ENCODE results near the gene TPCN1. TPM values are rescaled to one million over a fixed set of nuclear protein-coding genes. Genes with fewer than 3 reads are reported as not detected.

The TPCN1 gene
- total RNA-seq, 1 experiment from 2014 or later, result 29.7 TPM

DNA sequence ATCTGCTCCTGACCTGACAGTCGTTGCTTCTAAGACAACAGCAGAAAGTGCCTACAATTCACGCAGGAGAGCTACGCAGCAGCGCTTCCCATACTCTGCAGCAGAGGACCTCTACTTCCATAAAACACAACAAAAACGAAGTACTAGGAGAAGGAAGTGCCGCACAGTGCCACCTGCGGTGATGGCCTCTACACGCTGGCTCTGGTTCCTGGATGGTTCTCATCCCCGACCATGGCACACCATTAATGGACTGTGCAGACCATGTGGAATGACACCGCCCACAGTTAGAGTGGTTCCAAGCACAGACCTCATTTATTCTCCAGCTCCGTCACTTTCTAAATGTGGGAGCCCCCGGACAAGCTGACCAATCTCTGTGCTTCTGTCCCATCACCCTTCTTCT, 28.3 kb downstream of the TPCN1 start:
- peaks cover 20 to 22% of the 10 kb centered on the region in 2 experiments for H3K4me1 ChIP-seq (ENCODE audit: control insufficient read depth in 1 of 2, insufficient read depth in 2 of 2, low read length in 2 of 2)
- H3K9ac ChIP-seq (ENCODE audit: low read length), result no peak overlapping the region
- RAD21 ChIA-PET (ENCODE audit: low non-redundant PET in 1 of 2, low total read pairs in 2 of 2, uncharacterized antibody in 2 of 2, unreplicated experiment in 2 of 2), result no interaction called here
- CTCF ChIA-PET, result no interaction called here
- no peak for ATAC-seq
- no peaks in the 10 kb centered on the region for H4K20me1 ChIP-seq (ENCODE audit: insufficient read depth)
- TF ChIP-seq ZFX (IDR thresholded peaks at IDR 0.05), result no peak
- no peak for TF ChIP-seq EZH2 (IDR thresholded peaks at IDR 0.05)
- TF ChIP-seq, protein P1, sequence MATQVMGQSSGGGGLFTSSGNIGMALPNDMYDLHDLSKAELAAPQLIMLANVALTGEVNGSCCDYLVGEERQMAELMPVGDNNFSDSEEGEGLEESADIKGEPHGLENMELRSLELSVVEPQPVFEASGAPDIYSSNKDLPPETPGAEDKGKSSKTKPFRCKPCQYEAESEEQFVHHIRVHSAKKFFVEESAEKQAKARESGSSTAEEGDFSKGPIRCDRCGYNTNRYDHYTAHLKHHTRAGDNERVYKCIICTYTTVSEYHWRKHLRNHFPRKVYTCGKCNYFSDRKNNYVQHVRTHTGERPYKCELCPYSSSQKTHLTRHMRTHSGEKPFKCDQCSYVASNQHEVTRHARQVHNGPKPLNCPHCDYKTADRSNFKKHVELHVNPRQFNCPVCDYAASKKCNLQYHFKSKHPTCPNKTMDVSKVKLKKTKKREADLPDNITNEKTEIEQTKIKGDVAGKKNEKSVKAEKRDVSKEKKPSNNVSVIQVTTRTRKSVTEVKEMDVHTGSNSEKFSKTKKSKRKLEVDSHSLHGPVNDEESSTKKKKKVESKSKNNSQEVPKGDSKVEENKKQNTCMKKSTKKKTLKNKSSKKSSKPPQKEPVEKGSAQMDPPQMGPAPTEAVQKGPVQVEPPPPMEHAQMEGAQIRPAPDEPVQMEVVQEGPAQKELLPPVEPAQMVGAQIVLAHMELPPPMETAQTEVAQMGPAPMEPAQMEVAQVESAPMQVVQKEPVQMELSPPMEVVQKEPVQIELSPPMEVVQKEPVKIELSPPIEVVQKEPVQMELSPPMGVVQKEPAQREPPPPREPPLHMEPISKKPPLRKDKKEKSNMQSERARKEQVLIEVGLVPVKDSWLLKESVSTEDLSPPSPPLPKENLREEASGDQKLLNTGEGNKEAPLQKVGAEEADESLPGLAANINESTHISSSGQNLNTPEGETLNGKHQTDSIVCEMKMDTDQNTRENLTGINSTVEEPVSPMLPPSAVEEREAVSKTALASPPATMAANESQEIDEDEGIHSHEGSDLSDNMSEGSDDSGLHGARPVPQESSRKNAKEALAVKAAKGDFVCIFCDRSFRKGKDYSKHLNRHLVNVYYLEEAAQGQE (IDR thresholded peaks at IDR 0.05; ENCODE audit: low read depth), result no peak
- no peak for TF ChIP-seq TCF7L2 (IDR thresholded peaks at IDR 0.05; ENCODE audit: borderline replicate concordance, extremely low read depth, insufficient read depth, insufficient read length)
- no peak for TF ChIP-seq JUND (IDR thresholded peaks at IDR 0.05)
- no peak for TF ChIP-seq SRF (IDR thresholded peaks at IDR 0.05; ENCODE audit: low read depth)
- TF ChIP-seq YY1 (IDR thresholded peaks at IDR 0.05; ENCODE audit: extremely low read depth, insufficient replicate concordance, low read depth, low read length), result no peak
- no peak for TF ChIP-seq POLR2AphosphoS5 (IDR thresholded peaks at IDR 0.05; ENCODE audit: low read depth, low read length)
- no peak for TF ChIP-seq SIN3A (IDR thresholded peaks at IDR 0.05; ENCODE audit: low read depth)
- no peak for TF ChIP-seq EZH2phosphoT487 (IDR thresholded peaks at IDR 0.05; ENCODE audit: borderline replicate concordance)
- no peak for TF ChIP-seq CEBPB (IDR thresholded peaks at IDR 0.05; ENCODE audit: low read depth)
- no peak for TF ChIP-seq EGR1 (IDR thresholded peaks at IDR 0.05; ENCODE audit: low read depth)
- TF ChIP-seq ELF1 (IDR thresholded peaks at IDR 0.05; ENCODE audit: borderline replicate concordance, low read depth), result no peak
- no peak for TF ChIP-seq FOSL1 (IDR thresholded peaks at IDR 0.05; ENCODE audit: low read depth)
- no peak for TF ChIP-seq SP1 (IDR thresholded peaks at IDR 0.05; ENCODE audit: low read depth)
- TF ChIP-seq CBX3 (IDR thresholded peaks at IDR 0.05; ENCODE audit: low read depth), result no peak
- TF ChIP-seq, protein P2, sequence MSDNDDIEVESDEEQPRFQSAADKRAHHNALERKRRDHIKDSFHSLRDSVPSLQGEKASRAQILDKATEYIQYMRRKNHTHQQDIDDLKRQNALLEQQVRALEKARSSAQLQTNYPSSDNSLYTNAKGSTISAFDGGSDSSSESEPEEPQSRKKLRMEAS (IDR thresholded peaks at IDR 0.05), result no peak
- TF ChIP-seq, protein P3, sequence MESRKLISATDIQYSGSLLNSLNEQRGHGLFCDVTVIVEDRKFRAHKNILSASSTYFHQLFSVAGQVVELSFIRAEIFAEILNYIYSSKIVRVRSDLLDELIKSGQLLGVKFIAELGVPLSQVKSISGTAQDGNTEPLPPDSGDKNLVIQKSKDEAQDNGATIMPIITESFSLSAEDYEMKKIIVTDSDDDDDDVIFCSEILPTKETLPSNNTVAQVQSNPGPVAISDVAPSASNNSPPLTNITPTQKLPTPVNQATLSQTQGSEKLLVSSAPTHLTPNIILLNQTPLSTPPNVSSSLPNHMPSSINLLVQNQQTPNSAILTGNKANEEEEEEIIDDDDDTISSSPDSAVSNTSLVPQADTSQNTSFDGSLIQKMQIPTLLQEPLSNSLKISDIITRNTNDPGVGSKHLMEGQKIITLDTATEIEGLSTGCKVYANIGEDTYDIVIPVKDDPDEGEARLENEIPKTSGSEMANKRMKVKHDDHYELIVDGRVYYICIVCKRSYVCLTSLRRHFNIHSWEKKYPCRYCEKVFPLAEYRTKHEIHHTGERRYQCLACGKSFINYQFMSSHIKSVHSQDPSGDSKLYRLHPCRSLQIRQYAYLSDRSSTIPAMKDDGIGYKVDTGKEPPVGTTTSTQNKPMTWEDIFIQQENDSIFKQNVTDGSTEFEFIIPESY (IDR thresholded peaks at IDR 0.05; ENCODE audit: extremely low read depth, insufficient replicate concordance, low read length), result no peak
- TF ChIP-seq ZNF274 (IDR thresholded peaks at IDR 0.05; ENCODE audit: low read depth, low read length), result no peak
- TF ChIP-seq, protein P4, sequence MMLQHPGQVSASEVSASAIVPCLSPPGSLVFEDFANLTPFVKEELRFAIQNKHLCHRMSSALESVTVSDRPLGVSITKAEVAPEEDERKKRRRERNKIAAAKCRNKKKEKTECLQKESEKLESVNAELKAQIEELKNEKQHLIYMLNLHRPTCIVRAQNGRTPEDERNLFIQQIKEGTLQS (IDR thresholded peaks at IDR 0.05), result no peak
- BruUV-seq (replicated peaks), result no TSS peak
- DNase-seq (ENCODE audit: low read depth, low spot score), result no peak
- H3K9me3 ChIP-seq (ENCODE audit: control insufficient read depth in 1 of 2, insufficient read depth in 1 of 2, low read depth in 1 of 2, low read length in 2 of 2), result peaks cover 0 to 6% of the 10 kb centered on the region in 2 experiments; a peak in 1 of 4 replicates
- H3K27ac ChIP-seq (ENCODE audit: low read depth, low read length), result no peak overlapping the region
- no peaks in the 10 kb centered on the region for H3K79me2 ChIP-seq (ENCODE audit: insufficient read depth, low read length)
- intact Hi-C loops (cut with micrococcal nuclease), result no loop called here
- H3K4me3 ChIP-seq (replicated peaks in 1 of 2; ENCODE audit: low read depth in 1 of 2, low read length in 2 of 2), result no peak overlapping the region
- H2AFZ ChIP-seq (ENCODE audit: low read depth, low read length, poor library complexity, severe bottlenecking), result no peak overlapping the region
- POLR2A ChIA-PET, result no interaction called here
- 0 out of 4 replicates have a peak, but pooled peaks cover 0 to 3% of the 10 kb centered on the region in 2 experiments for H3K36me3 ChIP-seq (ENCODE audit: control insufficient read depth in 1 of 2, insufficient read depth in 2 of 2, low read length in 2 of 2)
- no peaks in the 10 kb centered on the region for H3K9me2 ChIP-seq (ENCODE audit: insufficient read depth)
- H3K4me2 ChIP-seq (ENCODE audit: low read length), result no peak overlapping the region
- H3K27me3 ChIP-seq (ENCODE audit: insufficient read depth, low read length), result no peaks in the 10 kb centered on the region

Data from HCT116 (cell line).